Right lung (tissue), 5 donors: ENCODE measurements around the gene NOVA1. TPM values are rescaled to one million over a fixed set of nuclear protein-coding genes. Genes with fewer than 3 reads are reported as not detected.

Source experiments
- DNase-seq, 2 donors: peaks; one replicate each; pipeline ENCODE4 v3.0.0-alpha.2; 2013
- polyA plus RNA-seq, 5 donors: library from polyadenylated mRNA; unstranded; fragments of 120-200 nt; gene quantifications; one replicate each; pipeline versions ENCODE4 v1.2.1 to v1.2.3, GENCODE V29; 2013; ENCODE audit warnings: inconsistent platforms in 1 of 5, low replicate concordance in 1 of 5; ENCODE audit not compliant: insufficient read length in 5 of 5, insufficient read depth in 1 of 5

The NOVA1 gene
- polyA plus RNA-seq, 5 donors: 10.5 to 19.6 (median 17.6) TPM

DNA sequence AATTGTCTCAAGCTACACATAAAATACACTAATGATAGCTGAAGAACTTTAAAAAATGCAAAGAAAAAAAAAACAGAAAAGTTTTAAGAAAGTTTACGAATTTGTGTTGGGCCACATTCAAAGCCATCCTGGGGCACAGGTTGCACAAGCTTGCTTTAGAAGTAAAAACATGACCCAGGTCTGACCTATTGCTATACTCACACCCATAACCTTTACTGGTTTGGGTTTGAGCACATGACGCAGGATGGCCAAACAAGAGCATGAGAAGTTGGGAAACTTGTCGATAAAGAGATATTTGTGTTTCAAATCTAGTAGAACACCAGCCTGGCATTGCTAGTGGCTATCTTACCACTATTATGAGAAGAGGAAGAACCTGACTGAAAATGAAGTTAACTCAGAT is 143.7 kb downstream of the NOVA1 start:
- no peak for DNase-seq

GRCh38 chr14:26448181-26448855 is 149.5 kb downstream of the NOVA1 start:
- DNase-seq: no peak

GRCh38 chr14:26444822-26445221 is 153.0 kb downstream of the NOVA1 start:
- DNase-seq: peak in 1 of 2 donors; percentile 32

- DNase-seq: no peak
Measured at GRCh38 chr14:26443654-26444053, 154.2 kb downstream of the NOVA1 start.

DNA sequence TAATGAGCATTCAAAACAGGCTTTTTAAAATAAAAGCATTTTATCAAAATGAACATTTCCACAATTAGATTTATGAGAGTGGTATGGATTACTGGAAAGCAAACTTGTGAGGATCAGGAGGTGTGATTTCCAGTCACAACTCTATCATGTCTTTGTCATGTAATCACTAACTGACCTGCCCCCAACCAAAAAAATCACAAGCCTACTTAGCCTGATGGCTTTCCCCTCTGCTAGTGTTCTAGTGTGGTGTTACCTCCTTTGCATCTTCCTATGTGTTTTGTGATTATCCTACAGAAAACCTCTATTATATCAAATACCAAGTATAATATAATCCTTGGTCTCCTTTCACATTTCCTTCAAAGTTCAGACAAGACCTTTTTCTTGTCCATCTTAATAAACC is 168.6 kb downstream of the NOVA1 start:
- DNase-seq: no peak

- DNase-seq: peak in 1 of 2 donors; percentile 23
Measured at GRCh38 chr14:26427097-26427496, 170.7 kb downstream of the NOVA1 start.

DNA sequence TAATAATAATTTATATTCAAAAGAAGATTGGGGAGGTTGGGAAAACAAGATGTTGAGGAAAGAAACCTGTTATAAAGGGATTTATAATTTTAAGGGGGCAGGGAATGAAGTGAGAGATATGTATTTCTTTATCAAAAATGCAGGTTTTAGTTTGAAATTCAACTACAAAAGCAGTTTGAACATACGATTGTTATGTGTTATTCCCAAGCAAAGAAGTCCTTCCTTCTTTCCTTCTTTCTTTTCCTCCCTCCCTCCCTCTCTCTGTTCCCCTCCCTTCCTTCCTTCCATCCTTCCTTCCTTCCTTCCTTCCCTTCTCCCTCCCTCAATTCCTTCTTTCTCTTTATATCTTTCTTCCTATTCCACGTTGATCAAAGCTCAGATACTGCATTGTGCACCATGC is 173.3 kb downstream of the NOVA1 start:
- DNase-seq: no peak

DNA sequence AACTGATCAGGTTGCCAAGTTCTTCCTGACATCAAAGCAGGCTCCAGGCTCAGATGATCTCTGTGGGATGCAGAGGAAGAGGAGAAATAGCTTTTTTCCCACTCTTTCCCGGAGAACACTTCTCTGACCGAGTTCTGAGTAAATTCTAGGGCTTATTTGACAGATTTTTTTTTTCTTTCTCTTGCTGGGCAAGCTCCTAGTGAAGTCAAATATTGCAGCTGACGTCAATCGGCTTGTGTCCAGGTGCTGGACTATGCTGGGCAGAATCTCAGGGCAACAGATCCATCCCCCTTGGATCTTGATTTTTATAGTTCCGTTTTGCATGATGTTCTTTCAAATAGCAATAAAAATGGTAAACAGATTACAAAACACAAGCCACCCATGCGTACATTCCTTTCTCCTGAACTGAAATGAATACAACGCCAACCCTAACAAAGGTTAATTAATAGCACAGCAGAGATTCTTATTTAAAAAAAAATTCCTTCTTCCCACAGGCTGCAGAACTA is 182.2 kb downstream of the NOVA1 start:
- no peak for DNase-seq

DNA sequence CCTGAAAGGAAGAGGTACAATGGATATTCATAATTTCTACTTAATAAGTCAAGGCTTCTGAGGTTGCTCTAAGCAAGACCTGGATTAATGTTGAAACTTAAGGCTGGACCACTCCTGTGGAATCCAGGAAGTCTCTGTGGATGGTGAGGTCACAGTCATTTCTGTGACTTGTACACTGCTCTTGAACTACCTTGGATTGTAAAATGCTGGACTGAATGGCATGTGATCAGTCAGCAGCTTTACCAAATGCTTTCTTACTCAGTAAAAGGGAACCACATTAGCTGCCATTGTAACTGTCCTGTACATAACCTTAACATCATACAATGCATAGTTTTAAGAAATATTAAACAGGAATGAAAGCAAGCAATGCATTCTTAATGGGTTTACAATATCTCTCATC is 182.9 kb downstream of the NOVA1 start:
- no peak for DNase-seq

DNA sequence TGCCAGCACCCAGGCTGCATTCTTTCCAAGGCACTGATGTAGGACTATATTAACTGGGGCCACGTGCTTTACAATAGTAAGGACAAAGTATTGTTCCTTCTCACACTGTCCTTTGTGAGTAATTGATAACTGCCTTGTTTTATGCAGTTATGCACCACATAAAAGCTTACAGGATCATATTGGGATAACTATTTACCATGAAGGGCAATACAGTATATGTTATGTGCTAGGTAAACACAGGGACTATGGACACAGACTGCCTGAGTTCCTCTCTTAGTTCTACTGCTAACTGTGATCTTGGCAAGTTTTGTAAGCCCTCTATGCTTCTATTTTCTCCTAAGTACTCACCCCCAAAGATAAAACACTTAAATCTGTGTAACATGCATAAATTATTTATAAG is 183.7 kb downstream of the NOVA1 start:
- no peak for DNase-seq

- no peak for DNase-seq
Measured at GRCh38 chr14:26412421-26412820, 185.4 kb downstream of the NOVA1 start.

DNA sequence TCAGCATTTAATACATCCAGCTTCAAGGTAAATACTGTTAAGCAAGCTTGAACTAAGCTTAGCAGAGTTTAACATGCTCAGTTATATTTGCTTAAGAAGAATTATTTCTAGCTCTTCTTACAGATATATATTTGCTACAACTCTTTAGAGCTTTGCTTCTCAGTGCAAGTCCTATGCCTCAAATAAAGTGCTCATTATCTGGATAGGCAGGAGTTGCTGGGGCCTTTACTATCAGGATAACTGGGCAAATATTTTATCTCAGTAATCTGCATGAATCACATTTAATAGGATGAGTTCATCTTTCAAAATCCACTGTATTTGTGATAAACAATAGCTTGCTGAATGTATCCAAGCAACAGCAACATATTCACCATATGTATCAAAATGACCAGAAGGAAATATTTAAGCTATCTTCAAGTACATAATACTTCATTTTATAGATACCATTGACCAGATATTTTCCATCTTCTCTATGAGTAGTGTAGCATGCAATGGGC is 187.6 kb downstream of the NOVA1 start:
- DNase-seq: no peak

GRCh38 chr14:26404927-26405326 is 192.9 kb downstream of the NOVA1 start:
- no peak for DNase-seq

DNA sequence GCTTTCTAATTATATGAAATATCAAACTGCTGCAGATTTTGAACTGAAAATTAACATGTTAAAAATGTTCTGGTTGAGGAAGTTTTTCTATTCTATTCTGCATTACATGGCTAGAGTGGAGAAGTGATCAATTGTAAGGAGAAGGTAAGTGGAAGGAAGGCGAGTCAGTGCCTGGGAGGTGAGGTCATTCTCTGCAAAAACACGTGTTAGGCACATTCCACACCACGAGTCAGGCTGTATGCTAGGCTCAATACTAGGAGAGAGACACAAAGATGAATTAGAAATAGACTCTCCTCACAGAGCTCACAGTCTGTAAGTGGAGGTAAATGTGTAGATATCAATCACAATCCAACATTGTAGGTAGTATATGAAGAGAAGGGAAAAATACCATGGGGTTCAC is 194.1 kb downstream of the NOVA1 start:
- DNase-seq: no peak

DNA sequence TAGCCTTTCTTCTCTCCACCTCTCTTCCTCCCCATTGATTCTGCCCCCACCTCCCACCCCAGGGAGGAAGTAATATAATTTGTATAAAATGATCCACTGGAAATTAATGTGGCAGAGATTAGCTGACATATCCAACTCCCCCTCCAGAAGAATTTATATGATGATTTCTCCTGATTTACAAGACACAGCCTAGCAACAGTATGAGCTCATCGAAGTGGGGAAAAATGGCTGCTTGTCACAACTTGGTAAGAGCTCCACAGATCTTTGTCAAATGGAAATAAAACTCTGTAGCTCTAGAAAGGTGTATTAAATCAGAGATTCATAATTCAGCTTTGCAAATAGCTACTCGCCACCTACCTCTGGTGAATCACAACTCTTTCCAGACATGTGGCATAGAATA is 195.7 kb downstream of the NOVA1 start:
- DNase-seq: no peak

- no peak for DNase-seq
Measured at GRCh38 chr14:26401179-26401968, 196.5 kb downstream of the NOVA1 start.

GRCh38 chr14:26400373-26400772 is 197.5 kb downstream of the NOVA1 start:
- DNase-seq: no peak

DNA sequence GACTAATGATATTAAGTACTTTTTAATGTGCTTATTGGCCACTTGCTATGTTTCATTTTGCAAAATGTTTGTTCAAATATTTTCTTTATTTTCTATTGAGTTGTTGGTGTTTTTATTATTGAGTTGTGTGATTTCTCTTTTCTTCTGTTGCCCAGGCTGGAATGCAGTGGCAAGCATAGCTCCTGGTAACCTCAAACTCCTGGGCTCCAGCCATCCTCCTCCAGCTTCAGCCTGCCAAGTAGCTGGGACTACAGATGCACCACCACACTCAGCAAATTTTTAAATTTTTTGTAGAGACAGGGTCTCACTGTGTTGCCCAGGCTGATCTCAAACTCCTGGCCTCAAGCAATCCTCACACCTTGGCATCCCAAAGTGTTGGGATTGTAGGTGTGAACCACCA is 199.2 kb downstream of the NOVA1 start:
- DNase-seq: no peak
